ENCODE data around the gene BMX.

Gene BMX

GRCh38 chrX:15509845-15510244, 9.2 kb downstream of the BMX start:
- no peak for FAIRE-seq
- no peak for DNase-seq (ENCODE audit: insufficient read length)
- TF ChIP-seq TAF1 (IDR thresholded peaks at IDR 0.05; ENCODE audit: borderline replicate concordance, low read depth, low read length), result no peak
- no peak for TF ChIP-seq POLR2A (IDR thresholded peaks at IDR 0.05; ENCODE audit: low read depth, low read length)
- no peak for TF ChIP-seq POLR2AphosphoS5 (IDR thresholded peaks at IDR 0.05; ENCODE audit: low read depth, low read length)

DNA sequence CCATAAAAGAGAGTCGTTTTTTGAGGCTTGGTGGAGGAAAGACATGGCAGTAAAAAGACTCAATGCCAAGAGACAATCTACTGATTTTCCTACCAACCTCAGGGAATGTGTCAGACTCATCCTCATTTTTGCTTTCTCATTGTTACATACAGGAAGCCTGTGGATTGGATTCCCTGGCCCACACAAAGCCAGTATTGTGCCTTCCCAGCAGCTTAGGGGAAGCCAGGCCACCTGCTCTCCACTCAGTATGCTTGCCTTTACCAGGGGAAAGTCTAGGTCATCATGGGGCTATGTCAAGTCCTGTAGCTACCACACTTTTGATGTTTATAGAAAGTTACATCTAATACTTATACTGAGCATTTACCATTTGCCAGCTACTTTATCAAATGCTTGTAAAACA, 11.0 kb downstream of the BMX start:
- FAIRE-seq, result no peak
- TF ChIP-seq POLR2AphosphoS5 (IDR thresholded peaks at IDR 0.05; ENCODE audit: low read depth, low read length) (no peak), POLR2A (IDR thresholded peaks at IDR 0.05; ENCODE audit: low read depth, low read length) (no peak), TAF1 (IDR thresholded peaks at IDR 0.05; ENCODE audit: borderline replicate concordance, low read depth, low read length) (no peak)
- DNase-seq (ENCODE audit: insufficient read length), result no peak

- DNase-seq (ENCODE audit: insufficient read length) (no peak), FAIRE-seq (no peak)
- TF ChIP-seq TAF1 (IDR thresholded peaks at IDR 0.05; ENCODE audit: borderline replicate concordance, low read depth, low read length) (no peak), POLR2AphosphoS5 (IDR thresholded peaks at IDR 0.05; ENCODE audit: low read depth, low read length) (no peak), POLR2A (IDR thresholded peaks at IDR 0.05; ENCODE audit: low read depth, low read length) (no peak)
Observed at GRCh38 chrX:15512401-15512965, 11.9 kb downstream of the BMX start.

DNA sequence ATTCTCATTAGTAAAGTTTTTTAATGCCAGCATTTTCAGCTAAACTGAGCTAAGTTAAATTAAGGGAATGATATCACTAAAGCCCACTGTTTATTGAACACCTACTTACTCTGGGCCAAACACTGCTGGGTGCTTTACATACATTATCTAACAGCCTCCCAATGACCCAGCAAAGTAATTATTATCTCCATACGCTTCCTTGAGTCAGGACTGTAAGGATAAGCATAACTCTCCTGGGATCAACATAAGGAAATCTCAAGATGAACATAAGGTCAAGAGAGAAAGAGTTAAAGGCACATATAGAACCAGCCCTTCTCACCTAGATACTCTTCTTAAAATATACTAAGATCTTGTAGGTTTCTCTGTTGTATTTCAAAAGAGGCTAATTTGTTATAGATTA, 13.7 kb downstream of the BMX start:
- DNase-seq (ENCODE audit: insufficient read length) (no peak), FAIRE-seq (no peak)
- TF ChIP-seq TAF1 (IDR thresholded peaks at IDR 0.05; ENCODE audit: borderline replicate concordance, low read depth, low read length) (no peak), POLR2A (IDR thresholded peaks at IDR 0.05; ENCODE audit: low read depth, low read length) (no peak), POLR2AphosphoS5 (IDR thresholded peaks at IDR 0.05; ENCODE audit: low read depth, low read length) (no peak)

DNA sequence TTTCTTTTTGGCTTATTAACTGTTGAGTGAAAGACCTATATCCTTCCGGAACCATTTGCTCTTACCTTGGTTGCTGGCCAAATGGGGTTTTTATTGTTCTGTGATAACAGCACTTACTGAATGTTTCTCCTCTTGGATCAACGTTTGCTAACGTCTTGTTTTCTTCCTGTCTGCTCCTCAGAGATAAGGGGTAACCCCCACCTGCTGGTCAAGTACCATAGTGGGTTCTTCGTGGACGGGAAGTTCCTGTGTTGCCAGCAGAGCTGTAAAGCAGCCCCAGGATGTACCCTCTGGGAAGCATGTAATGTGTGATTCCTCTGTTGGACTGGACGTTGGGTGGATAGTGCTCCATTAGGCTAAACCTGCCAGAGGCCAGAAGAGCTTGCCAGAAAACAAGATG, 15.3 kb downstream of the BMX start:
- no peak for DNase-seq (ENCODE audit: insufficient read length)
- TF ChIP-seq POLR2AphosphoS5 (IDR thresholded peaks at IDR 0.05; ENCODE audit: low read depth, low read length), result no peak
- FAIRE-seq, result no peak

- FAIRE-seq (no peak), DNase-seq (ENCODE audit: insufficient read length) (no peak)
- TF ChIP-seq TAF1 (IDR thresholded peaks at IDR 0.05; ENCODE audit: borderline replicate concordance, low read depth, low read length) (no peak), POLR2AphosphoS5 (IDR thresholded peaks at IDR 0.05; ENCODE audit: low read depth, low read length) (no peak), POLR2A (IDR thresholded peaks at IDR 0.05; ENCODE audit: low read depth, low read length) (no peak)
Observed at GRCh38 chrX:15522464-15522863, 21.9 kb downstream of the BMX start.

DNA sequence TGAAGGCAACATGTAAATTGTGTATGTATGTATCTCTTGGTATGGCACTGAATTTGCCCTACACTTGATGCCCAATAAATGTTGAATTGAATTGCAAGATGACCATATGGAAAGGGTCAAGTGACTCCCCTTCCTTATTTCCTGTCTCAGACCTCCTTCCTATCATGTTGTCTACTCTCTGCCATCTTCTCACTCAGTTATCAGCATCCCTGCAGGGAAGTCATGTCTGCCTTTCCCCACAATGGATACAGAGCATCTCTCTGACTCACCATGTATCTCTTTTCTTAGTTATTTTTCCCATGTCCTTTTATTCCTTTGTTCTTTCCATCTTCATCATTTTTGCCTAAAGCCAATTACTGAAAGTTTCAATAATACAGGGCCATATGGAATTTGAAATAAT, 22.5 kb downstream of the BMX start:
- TF ChIP-seq POLR2AphosphoS5 (IDR thresholded peaks at IDR 0.05; ENCODE audit: low read depth, low read length) (no peak), TAF1 (IDR thresholded peaks at IDR 0.05; ENCODE audit: borderline replicate concordance, low read depth, low read length) (no peak), POLR2A (IDR thresholded peaks at IDR 0.05; ENCODE audit: low read depth, low read length) (no peak)
- FAIRE-seq (no peak), DNase-seq (ENCODE audit: insufficient read length) (no peak)

DNA sequence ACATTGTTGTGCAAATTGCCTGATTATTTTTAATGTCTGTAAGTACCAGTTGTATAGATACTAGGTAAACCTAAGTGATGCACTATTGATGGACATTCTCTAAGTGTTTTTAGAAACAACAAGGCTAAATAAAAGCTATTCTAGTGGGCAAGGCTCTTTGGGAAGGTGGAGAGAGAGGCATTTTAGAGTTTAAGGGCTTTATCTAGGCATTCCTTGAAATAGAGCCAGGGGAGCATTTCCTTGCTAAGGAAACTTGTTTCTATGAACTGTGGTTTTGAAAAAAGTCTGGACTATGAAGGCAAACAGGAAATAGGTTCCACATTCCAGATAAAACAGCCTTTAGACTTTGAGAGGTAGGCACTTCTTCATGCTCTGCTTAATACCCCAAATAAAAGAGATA, 23.8 kb downstream of the BMX start:
- TF ChIP-seq POLR2AphosphoS5 (IDR thresholded peaks at IDR 0.05; ENCODE audit: low read depth, low read length) (no peak), TAF1 (IDR thresholded peaks at IDR 0.05; ENCODE audit: borderline replicate concordance, low read depth, low read length) (no peak), POLR2A (IDR thresholded peaks at IDR 0.05; ENCODE audit: low read depth, low read length) (no peak)
- DNase-seq (ENCODE audit: insufficient read length) (no peak), FAIRE-seq (no peak)

DNA sequence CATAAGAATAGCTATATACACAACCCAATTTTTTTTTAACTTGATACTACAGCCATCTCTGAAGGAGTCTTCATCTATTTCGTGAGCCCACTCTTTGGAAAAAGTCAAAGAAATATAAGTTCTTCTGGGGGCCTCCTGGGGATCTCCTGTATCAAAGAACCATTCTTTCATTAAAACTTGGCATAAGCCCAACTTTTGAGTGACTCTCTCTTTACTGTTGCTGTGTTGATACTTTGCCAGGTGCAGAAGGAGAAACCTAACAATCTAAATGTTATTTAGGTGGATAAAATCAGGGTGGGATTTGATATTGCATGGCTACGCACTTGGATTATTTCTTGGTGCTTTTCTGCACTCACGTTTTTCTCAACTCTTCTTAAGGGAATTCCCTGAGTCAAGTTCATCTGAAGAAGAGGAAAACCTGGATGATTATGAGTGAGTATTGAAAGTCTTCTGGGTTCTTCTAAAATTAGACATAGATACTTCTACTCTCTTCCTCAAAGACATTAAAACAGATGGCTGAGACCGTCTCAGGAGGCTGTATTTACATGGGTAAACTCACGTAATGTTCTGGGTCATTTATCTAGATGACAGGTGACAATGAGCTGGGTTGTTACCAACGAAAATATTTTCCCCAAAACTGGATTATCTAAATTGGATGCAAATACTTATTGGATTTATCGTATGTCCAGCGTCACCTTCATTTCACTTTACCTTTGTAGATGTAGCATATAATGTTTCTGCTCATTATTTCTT, 25.2 kb downstream of the BMX start:
- DNase-seq (ENCODE audit: insufficient read length), result no peak
- FAIRE-seq, result no peak
- TF ChIP-seq TAF1 (IDR thresholded peaks at IDR 0.05; ENCODE audit: borderline replicate concordance, low read depth, low read length), result no peak
- no peak for TF ChIP-seq POLR2AphosphoS5 (IDR thresholded peaks at IDR 0.05; ENCODE audit: low read depth, low read length)
- no peak for TF ChIP-seq POLR2A (IDR thresholded peaks at IDR 0.05; ENCODE audit: low read depth, low read length)

- TF ChIP-seq POLR2A (IDR thresholded peaks at IDR 0.05; ENCODE audit: low read depth, low read length) (no peak), TAF1 (IDR thresholded peaks at IDR 0.05; ENCODE audit: borderline replicate concordance, low read depth, low read length) (no peak), POLR2AphosphoS5 (IDR thresholded peaks at IDR 0.05; ENCODE audit: low read depth, low read length) (no peak)
- DNase-seq (ENCODE audit: insufficient read length) (no peak), FAIRE-seq (no peak)
Observed at GRCh38 chrX:15529165-15529564, 28.6 kb downstream of the BMX start.

DNA sequence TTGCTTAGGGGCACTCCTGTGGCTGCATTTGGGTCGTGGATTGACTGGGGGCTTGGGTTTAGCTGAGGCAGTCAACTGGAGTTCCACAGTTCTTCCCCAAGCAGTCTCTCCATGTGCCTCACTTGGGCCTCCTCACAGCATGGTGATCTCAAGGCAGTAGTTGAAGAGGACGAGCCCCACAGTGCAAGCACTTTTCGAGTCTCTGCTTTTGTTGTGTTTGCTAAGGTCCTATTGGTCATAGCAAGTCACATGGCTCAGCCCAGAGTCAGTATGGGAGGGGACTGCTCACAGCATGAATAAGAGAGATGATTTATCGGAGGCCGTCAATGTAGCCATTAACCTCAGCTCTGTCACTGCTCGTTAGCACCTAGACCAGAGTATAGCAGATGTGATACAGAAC, 29.7 kb downstream of the BMX start:
- no peak for TF ChIP-seq POLR2A (IDR thresholded peaks at IDR 0.05; ENCODE audit: low read depth, low read length)
- TF ChIP-seq TAF1 (IDR thresholded peaks at IDR 0.05; ENCODE audit: borderline replicate concordance, low read depth, low read length), result no peak
- no peak for TF ChIP-seq POLR2AphosphoS5 (IDR thresholded peaks at IDR 0.05; ENCODE audit: low read depth, low read length)
- FAIRE-seq, result no peak
- DNase-seq (ENCODE audit: insufficient read length), result no peak

DNA sequence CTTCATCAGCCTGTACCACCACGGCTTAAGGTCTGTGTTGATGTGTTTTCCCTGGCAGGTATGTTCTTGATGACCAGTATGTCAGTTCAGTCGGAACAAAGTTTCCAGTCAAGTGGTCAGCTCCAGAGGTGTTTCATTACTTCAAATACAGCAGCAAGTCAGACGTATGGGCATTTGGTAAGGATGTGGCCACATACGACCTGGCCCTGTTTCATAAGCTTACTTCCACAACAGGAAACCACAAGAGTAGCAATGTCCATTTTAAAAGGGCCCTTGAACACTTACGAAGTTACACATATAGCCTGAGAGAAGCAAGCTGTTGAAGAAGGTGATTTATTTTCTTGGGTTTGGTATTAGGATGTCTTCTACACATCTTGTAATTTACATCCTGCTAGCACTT, 46.1 kb downstream of the BMX start:
- no peak for FAIRE-seq
- no peak for TF ChIP-seq POLR2AphosphoS5 (IDR thresholded peaks at IDR 0.05; ENCODE audit: low read depth, low read length)
- TF ChIP-seq POLR2A (IDR thresholded peaks at IDR 0.05; ENCODE audit: low read depth, low read length), result no peak
- TF ChIP-seq TAF1 (IDR thresholded peaks at IDR 0.05; ENCODE audit: borderline replicate concordance, low read depth, low read length), result no peak
- no peak for DNase-seq (ENCODE audit: insufficient read length)
